HCT116 (cell line): ENCODE measurements around the gene FCHO1.

Experiments used
- EZH2phosphoT487 ChIP-seq: fragments of 200-600 bp; IDR thresholded peaks from 2 replicates; pipeline ENCODE4 v1.6.1; 2018; ENCODE audit warnings: antibody characterized with exemption, borderline replicate concordance
- JUND ChIP-seq: IDR thresholded peaks from 2 replicates; pipeline ENCODE4 v1.6.1; 2012
- POLR2A ChIP-seq: IDR thresholded peaks from 2 replicates; pipeline ENCODE4 v1.7.0; 2011; ENCODE audit warnings: borderline replicate concordance; ENCODE audit not compliant: insufficient read depth, insufficient read length; ENCODE audit errors: extremely low read depth
- POLR2AphosphoS5 ChIP-seq: IDR thresholded peaks from 2 replicates; pipeline ENCODE4 v1.6.1; 2011; ENCODE audit warnings: mild to moderate bottlenecking, low read depth, low read length, moderate library complexity
- SP1 ChIP-seq: IDR thresholded peaks from 2 replicates; pipeline ENCODE4 v1.6.1; 2012; ENCODE audit warnings: low read depth
- TF ChIP-seq, protein P1 (sequence below), 3 experiments: fragments of 200-600 bp in 1 of 3; sonication (generic) in 1 of 3; IDR thresholded peaks in 2 of 3; conservative IDR thresholded peaks in 1 of 3; 2 replicates each; pipeline ENCODE4 v1.5.1; 2012 to 2017; ENCODE audit warnings: low read depth in 2 of 3, low read length in 2 of 3, antibody characterized with exemption in 1 of 3, borderline replicate concordance in 1 of 3, control low read depth in 1 of 3, mild to moderate bottlenecking in 1 of 3, mixed read lengths in 1 of 3, mixed run types in 1 of 3, moderate library complexity in 1 of 3; ENCODE audit not compliant: insufficient read depth in 1 of 3
- TF ChIP-seq, protein P2 (sequence below): IDR thresholded peaks from 2 replicates; pipeline ENCODE4 v1.6.1; 2012; ENCODE audit warnings: low read depth

DNA sequence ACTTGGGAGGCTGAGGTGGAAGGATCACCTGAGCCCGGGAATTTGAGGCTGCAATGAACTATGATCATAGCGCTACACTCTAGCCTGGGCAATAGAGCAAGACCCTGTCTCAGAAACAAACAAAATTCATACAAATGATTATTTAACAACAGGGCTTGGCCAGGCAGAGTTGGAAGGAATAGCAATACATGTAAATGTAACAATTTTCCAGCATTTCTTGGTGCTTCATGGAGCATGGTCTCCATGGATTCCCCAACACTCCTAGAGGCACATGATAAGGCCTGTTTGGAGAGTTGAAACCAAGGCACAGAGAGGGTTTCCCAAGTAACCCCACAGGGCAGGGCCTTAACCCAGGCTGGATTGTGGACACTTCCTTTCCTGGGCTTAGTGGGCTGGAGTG is 59.8 kb downstream of the FCHO1 start:
- TF ChIP-seq, protein P1, sequence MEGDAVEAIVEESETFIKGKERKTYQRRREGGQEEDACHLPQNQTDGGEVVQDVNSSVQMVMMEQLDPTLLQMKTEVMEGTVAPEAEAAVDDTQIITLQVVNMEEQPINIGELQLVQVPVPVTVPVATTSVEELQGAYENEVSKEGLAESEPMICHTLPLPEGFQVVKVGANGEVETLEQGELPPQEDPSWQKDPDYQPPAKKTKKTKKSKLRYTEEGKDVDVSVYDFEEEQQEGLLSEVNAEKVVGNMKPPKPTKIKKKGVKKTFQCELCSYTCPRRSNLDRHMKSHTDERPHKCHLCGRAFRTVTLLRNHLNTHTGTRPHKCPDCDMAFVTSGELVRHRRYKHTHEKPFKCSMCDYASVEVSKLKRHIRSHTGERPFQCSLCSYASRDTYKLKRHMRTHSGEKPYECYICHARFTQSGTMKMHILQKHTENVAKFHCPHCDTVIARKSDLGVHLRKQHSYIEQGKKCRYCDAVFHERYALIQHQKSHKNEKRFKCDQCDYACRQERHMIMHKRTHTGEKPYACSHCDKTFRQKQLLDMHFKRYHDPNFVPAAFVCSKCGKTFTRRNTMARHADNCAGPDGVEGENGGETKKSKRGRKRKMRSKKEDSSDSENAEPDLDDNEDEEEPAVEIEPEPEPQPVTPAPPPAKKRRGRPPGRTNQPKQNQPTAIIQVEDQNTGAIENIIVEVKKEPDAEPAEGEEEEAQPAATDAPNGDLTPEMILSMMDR (IDR thresholded peaks at IDR 0.05 in 2 of 3, conservative IDR thresholded peaks at IDR 0.05 in 1 of 3; ENCODE audit: borderline replicate concordance in 1 of 3, insufficient read depth in 1 of 3, low read depth in 2 of 3, low read length in 2 of 3), result no peak
- TF ChIP-seq, protein P2, sequence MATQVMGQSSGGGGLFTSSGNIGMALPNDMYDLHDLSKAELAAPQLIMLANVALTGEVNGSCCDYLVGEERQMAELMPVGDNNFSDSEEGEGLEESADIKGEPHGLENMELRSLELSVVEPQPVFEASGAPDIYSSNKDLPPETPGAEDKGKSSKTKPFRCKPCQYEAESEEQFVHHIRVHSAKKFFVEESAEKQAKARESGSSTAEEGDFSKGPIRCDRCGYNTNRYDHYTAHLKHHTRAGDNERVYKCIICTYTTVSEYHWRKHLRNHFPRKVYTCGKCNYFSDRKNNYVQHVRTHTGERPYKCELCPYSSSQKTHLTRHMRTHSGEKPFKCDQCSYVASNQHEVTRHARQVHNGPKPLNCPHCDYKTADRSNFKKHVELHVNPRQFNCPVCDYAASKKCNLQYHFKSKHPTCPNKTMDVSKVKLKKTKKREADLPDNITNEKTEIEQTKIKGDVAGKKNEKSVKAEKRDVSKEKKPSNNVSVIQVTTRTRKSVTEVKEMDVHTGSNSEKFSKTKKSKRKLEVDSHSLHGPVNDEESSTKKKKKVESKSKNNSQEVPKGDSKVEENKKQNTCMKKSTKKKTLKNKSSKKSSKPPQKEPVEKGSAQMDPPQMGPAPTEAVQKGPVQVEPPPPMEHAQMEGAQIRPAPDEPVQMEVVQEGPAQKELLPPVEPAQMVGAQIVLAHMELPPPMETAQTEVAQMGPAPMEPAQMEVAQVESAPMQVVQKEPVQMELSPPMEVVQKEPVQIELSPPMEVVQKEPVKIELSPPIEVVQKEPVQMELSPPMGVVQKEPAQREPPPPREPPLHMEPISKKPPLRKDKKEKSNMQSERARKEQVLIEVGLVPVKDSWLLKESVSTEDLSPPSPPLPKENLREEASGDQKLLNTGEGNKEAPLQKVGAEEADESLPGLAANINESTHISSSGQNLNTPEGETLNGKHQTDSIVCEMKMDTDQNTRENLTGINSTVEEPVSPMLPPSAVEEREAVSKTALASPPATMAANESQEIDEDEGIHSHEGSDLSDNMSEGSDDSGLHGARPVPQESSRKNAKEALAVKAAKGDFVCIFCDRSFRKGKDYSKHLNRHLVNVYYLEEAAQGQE, result no peak
- TF ChIP-seq SP1, result no peak
- no peak; the same call in 1 of the 2 replicates for TF ChIP-seq POLR2AphosphoS5
- no peak for TF ChIP-seq POLR2A
- TF ChIP-seq EZH2phosphoT487, result no peak
- TF ChIP-seq JUND, result no peak
